ENCODE results near the gene SLC44A3.
"Not testable (repeated sequence)": the region's sequence is repeated elsewhere in the genome, so short reads cannot be mapped to it uniquely, and the experiment has no call there.

Gene SLC44A3

DNA sequence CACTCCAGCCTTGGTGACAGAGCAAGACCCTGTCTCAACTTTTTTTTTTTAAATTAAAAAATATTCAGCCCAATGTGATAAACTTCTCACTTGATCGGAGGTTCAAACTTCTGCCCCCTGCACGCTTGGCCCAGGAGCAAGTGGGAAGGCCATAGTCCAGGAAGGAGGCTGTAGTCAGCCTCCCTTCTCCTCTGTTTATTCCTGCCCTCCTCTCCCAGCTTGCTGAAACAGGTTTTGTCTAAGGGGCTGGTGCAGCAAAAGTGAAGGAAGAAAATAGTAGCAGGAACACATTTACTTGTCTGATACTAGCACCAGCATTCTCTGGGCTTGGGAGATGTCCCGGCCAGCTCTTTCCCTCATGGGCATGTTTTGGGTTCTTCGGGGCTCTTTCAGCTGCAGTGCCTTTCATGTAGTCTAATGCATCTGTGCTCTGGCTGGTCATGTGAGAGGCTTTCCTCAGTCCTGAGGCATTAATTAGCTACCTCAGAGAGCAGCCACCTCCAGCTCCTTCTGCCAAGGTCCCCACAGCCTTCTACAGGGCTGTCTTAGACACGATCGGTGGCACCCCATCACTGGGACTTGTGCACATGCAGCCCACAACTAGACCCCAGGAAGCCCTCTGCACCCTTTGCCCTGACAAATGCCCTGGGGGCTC, 12.9 kb downstream of the SLC44A3 start:
- DNase-seq (ENCODE audit: low read depth in 1 of 2, low spot score in 1 of 2), result no peak

DNA sequence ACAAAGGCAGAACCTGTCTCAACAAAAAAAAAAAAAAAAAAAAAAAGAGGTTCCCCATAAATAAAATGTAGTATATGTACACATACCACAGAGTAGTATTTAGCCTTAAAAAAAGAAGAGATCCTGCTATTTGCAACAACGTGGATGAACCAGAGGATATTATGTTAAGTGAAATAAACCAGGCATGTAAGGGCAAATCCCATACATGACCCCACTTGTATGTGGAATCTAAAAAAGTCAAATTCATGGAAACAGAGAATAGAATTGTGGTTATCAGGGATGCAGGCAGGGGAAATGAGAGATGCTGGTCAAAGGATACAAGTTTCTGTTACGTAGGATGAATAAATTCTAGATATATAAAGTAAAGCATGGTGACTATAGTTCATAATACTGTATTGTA, 16.7 kb downstream of the SLC44A3 start:
- DNase-seq (ENCODE audit: low read depth in 1 of 2, low spot score in 1 of 2), result no peak

GRCh38 chr1:94840381-94840780, 20.2 kb downstream of the SLC44A3 start:
- not testable (repeated sequence) for DNase-seq (ENCODE audit: low read depth in 1 of 2, low spot score in 1 of 2)

GRCh38 chr1:94840808-94841207, 20.7 kb downstream of the SLC44A3 start:
- DNase-seq (ENCODE audit: low read depth in 1 of 2, low spot score in 1 of 2), result no peak

DNA sequence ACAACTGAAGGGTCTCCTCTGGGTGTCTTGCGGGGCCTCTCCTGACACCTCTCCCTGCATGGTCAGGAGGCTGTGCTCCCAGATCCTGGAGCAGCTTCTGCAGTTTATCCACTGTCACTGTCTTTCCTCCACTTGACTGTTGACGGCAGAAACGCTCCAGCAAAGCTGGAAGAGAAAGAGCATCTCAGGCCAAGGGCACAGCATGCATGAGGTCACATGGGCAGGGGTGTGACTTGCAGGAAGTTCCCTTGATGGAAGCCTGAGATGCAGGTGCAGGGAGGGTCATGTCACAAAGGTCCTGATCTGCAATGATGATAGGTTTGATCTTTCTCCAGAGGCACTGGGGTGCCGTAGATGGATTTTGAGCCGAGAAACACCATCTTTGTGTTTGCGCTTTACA, 23.3 kb downstream of the SLC44A3 start:
- DNase-seq (ENCODE audit: low read depth in 1 of 2, low spot score in 1 of 2), result no peak

GRCh38 chr1:94843846-94844245, 23.7 kb downstream of the SLC44A3 start:
- no peak for DNase-seq (ENCODE audit: low read depth in 1 of 2, low spot score in 1 of 2)

- no peak for DNase-seq (ENCODE audit: low read depth in 1 of 2, low spot score in 1 of 2)
These were observed 26.2 kb downstream of the SLC44A3 start for GRCh38 chr1:94846308-94846707.

GRCh38 chr1:94851571-94851970, 31.4 kb downstream of the SLC44A3 start:
- no peak for DNase-seq (ENCODE audit: low read depth in 1 of 2, low spot score in 1 of 2)

GRCh38 chr1:94852788-94853187, 32.6 kb downstream of the SLC44A3 start:
- DNase-seq (ENCODE audit: low read depth in 1 of 2, low spot score in 1 of 2), result no peak

DNA sequence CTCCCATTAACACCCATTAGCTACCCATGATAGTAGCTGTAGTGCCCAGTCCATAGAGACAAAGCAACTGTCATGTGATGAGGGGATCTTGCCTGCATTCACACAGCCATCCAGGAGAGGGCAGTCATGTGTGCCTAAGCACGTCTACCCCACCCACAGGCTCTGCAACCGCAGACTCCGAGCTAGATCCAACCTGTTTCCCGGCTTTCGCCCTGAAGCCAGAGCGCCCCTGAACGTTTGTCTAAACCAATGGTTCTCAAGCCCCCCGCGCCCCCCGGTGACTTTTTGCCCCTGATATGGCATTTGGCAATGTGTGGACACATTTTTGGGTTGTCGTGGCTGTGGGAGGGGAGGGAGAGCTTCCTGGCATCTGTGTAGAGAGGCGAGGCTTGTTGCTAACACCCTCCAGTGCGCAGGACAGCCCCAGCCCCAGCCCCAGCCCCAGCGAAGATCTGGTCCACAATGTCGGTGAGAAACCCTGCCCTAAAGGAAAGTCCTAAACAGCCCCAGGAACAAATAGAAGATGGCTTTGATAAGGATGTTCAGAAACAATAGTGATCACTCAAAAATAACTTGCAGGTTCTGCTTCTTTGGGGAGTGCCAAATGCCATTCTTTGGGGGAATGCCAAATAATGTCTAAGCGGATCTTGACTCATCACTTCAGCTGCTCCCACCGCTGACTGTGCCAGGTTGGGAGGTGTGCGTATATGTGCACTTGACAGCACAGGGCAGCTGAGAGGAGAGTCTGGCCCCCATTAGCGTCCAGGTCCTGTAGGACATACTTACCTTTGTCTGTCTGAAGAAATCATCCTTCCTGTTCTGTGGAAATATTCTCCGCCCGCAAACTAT, 34.5 kb downstream of the SLC44A3 start:
- DNase-seq (ENCODE audit: low read depth in 1 of 2, low spot score in 1 of 2), result peak; percentile 33 to 49

- no peak for DNase-seq (ENCODE audit: low read depth in 1 of 2, low spot score in 1 of 2)
These were observed 35.1 kb downstream of the SLC44A3 start for GRCh38 chr1:94855307-94855700.

- DNase-seq (ENCODE audit: low read depth in 1 of 2, low spot score in 1 of 2), result no peak
These were observed 35.8 kb downstream of the SLC44A3 start for GRCh38 chr1:94856004-94856403.

- DNase-seq (ENCODE audit: low read depth in 1 of 2, low spot score in 1 of 2), result no peak
These were observed 36.7 kb downstream of the SLC44A3 start for GRCh38 chr1:94856868-94857267.

DNA sequence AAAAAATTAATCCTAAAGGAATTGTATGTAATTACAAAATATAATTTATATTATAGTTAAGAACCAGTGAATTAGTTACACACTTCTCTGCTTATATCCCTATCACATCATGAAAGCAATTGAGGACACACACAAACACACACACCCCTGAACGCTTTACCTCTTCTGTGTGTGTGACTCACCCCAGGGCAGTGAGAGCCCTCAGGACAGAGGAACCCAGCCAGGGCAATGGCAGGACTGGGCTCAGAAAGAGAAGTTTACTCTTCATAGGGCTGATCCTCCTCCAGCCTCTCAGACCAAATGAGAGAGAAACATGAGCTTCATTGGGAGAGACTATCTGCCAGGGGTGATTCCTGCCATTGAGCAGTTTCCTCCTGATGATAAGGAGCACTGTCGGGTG, 38.1 kb downstream of the SLC44A3 start:
- no peak for DNase-seq (ENCODE audit: low read depth in 1 of 2, low spot score in 1 of 2)

DNA sequence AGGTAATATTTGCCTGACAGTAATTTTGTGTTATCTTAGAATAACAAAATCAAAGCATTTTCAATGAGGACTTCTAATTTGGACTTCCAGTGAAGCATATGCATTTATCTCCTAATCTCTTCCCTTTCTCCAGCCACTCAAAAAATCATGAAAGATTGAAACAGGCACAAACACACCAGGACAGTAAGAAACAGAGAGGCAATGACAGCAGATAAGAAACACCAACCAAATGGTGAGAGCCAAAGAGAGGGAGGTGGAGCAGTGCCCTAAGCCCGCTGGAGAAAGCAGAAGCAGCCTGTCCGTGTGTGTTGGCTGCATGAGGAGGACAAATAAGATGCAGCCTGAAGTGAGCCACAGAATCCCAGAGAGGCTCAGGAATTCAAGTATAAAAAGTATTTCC, 39.0 kb downstream of the SLC44A3 start:
- DNase-seq (ENCODE audit: low read depth in 1 of 2, low spot score in 1 of 2), result no peak

- DNase-seq (ENCODE audit: low read depth in 1 of 2, low spot score in 1 of 2), result no peak
These were observed 42.6 kb downstream of the SLC44A3 start for GRCh38 chr1:94862718-94863117.

GRCh38 chr1:94863297-94863911, 43.2 kb downstream of the SLC44A3 start:
- DNase-seq (ENCODE audit: low read depth in 1 of 2, low spot score in 1 of 2), result no peak

- no peak for DNase-seq (ENCODE audit: low read depth in 1 of 2, low spot score in 1 of 2)
These were observed 43.8 kb downstream of the SLC44A3 start for GRCh38 chr1:94863919-94864318.

- DNase-seq (ENCODE audit: low read depth in 1 of 2, low spot score in 1 of 2), result no peak
These were observed 44.7 kb downstream of the SLC44A3 start for GRCh38 chr1:94864821-94865220.

- DNase-seq (ENCODE audit: low read depth in 1 of 2, low spot score in 1 of 2), result no peak
These were observed 45.2 kb downstream of the SLC44A3 start for GRCh38 chr1:94865360-94865759.

GRCh38 chr1:94866164-94866807, 46.1 kb downstream of the SLC44A3 start:
- DNase-seq (ENCODE audit: low read depth in 1 of 2, low spot score in 1 of 2), result no peak

DNA sequence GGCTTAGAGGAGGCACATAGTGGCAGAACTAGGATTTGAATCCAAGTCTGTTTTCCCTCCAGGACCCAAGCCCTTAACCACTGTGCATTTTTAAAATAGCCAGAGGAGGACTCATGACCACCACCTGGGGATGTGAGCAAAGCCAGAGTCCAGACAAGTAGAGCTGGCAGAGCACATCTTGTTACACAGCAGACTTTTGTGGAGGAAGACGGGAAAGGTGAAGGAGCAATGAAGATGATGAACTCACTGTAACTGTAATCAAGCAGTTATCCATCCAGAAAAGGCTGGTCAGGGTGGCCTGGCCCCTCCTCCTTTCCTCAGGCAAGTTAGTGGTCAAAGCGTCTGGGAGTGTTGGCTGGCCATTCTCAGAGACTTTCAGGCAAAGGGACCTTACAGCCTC, 50.9 kb downstream of the SLC44A3 start:
- no peak for DNase-seq (ENCODE audit: low read depth in 1 of 2, low spot score in 1 of 2)

Measured in activated T-helper 1 cell treated with anti-CD3 and anti-CD28 coated beads, Interleukin-2, amount 50 U/mL, for 16 hours (primary cell).